HCT116 (cell line): ENCODE measurements around the gene SYCE1L. TPM values are rescaled to one million over a fixed set of nuclear protein-coding genes. Genes with fewer than 3 reads are reported as not detected.
A peak's percentile ranks its signal among the peaks of the same experiment; 100 is the strongest.

Source experiments
- ATAC-seq: fragments of 200-7000 bp; cut with Tn5 transposase; 2 replicates; pipeline ENCODE4 v1.9.1; 2020; ENCODE audit warnings: mild to moderate bottlenecking, moderate library complexity
- Bru-seq: library from RNA; stranded (reverse); fragments of 400-500 nt; gene quantifications from one replicate; lab custom pipeline; 2021; lab: Mats Ljungman, UMichigan
- BruChase-seq, 2 experiments: library from RNA; stranded (reverse); fragments of 400-500 nt; gene quantifications; one replicate each; lab custom pipeline; 2021; lab: Mats Ljungman, UMichigan
- BruUV-seq: library from RNA; stranded (reverse); fragments of 400-500 nt; replicated peaks from 2 replicates; lab custom pipeline; 2021; lab: Mats Ljungman, UMichigan
- CTCF ChIA-PET: fragments of 300-600 bp; sonication (Branson Sonifier 250); formaldehyde crosslinking; loops from one replicate; lab custom pipeline; 2021; ENCODE audit warnings: antibody characterized with exemption; lab: Charles Lee
- POLR2A ChIA-PET: fragments of 300-600, 350-600 bp; sonication (Branson Sonifier 250); formaldehyde crosslinking; loops from one replicate; lab custom pipeline; 2021; ENCODE audit warnings: antibody characterized with exemption; lab: Charles Lee
- RAD21 ChIA-PET, 2 experiments: fragments of 300-600 bp; sonication (Branson Sonifier 250); formaldehyde crosslinking; loops; one replicate each; lab custom pipeline; 2023; ENCODE audit warnings: low total read pairs in 2 of 2; ENCODE audit not compliant: uncharacterized antibody in 2 of 2, unreplicated experiment in 2 of 2, low non-redundant PET in 1 of 2; lab: Charles Lee
- DNase-seq: peaks from one replicate; pipeline ENCODE4 v3.0.0-alpha.2; 2010; ENCODE audit warnings: low read depth, low spot score
- H2AFZ ChIP-seq: fragments of 200-600 bp; shearing (Covaris generic), sonication (generic); 2 replicates; pipeline ENCODE4 v1.6.1; 2017; ENCODE audit warnings: low read depth, mixed run types, mixed read lengths, antibody characterized with exemption, low read length; ENCODE audit not compliant: poor library complexity, severe bottlenecking
- H3K27ac ChIP-seq: 2 replicates; pipeline ENCODE4 v1.5.1; 2012; ENCODE audit warnings: low read depth, low read length
- H3K27me3 ChIP-seq: fragments of 200-600 bp; sonication (generic); 2 replicates; pipeline ENCODE4 v1.6.1; 2016; ENCODE audit warnings: mixed run types, low read length, mixed read lengths; ENCODE audit not compliant: insufficient read depth
- H3K36me3 ChIP-seq, 2 experiments: fragments of 200-500 bp in 1 of 2; fragments of 200-600 bp in 1 of 2; sonication (Bioruptor generic) in 1 of 2; sonication (generic) in 1 of 2; 2 replicates each; pipeline versions ENCODE4 v1.5.1 to v1.6.1; 2014 to 2016; ENCODE audit warnings: low read length in 2 of 2, inconsistent platforms in 1 of 2, mixed read lengths in 1 of 2, mixed run types in 1 of 2; ENCODE audit not compliant: insufficient read depth in 2 of 2, control insufficient read depth in 1 of 2
- H3K4me1 ChIP-seq, 2 experiments: fragments of 200-600 bp in 1 of 2; sonication (generic) in 1 of 2; 2 replicates each; pipeline versions ENCODE4 v1.5.1 to v1.6.1; 2012 to 2017; ENCODE audit warnings: low read length in 2 of 2, inconsistent platforms in 1 of 2, mild to moderate bottlenecking in 1 of 2, mixed read lengths in 1 of 2, mixed run types in 1 of 2, moderate library complexity in 1 of 2; ENCODE audit not compliant: insufficient read depth in 2 of 2, control insufficient read depth in 1 of 2
- H3K4me2 ChIP-seq: fragments of 200-600 bp; sonication (generic); 2 replicates; pipeline ENCODE4 v1.6.1; 2017; ENCODE audit warnings: mixed run types, low read length, mixed read lengths
- H3K4me3 ChIP-seq, 2 experiments: fragments of 200-600 bp in 1 of 2; sonication (generic) in 1 of 2; replicated peaks in 1 of 2; 2 replicates each; pipeline ENCODE4 v1.5.1; 2011 to 2016; ENCODE audit warnings: low read length in 2 of 2, control low read depth in 1 of 2, low read depth in 1 of 2, mild to moderate bottlenecking in 1 of 2, mixed read lengths in 1 of 2, mixed run types in 1 of 2
- H3K79me2 ChIP-seq: fragments of 200-600 bp; sonication (generic); 2 replicates; pipeline ENCODE4 v1.6.1; 2017; ENCODE audit warnings: mild to moderate bottlenecking, mixed run types, low read length, moderate library complexity, mixed read lengths; ENCODE audit not compliant: insufficient read depth
- H3K9ac ChIP-seq: fragments of 200-600 bp; sonication (generic); 2 replicates; pipeline ENCODE4 v1.6.1; 2016; ENCODE audit warnings: low read length, mixed read lengths
- H3K9me2 ChIP-seq: fragments of 200-600 bp; sonication (generic), shearing (Covaris generic); 2 replicates; pipeline ENCODE4 v1.6.1; 2017; ENCODE audit warnings: mixed run types, mild to moderate bottlenecking, moderate library complexity; ENCODE audit not compliant: insufficient read depth
- H3K9me3 ChIP-seq, 2 experiments: fragments of 200-500 bp in 1 of 2; fragments of 200-600 bp in 1 of 2; sonication (Bioruptor generic) in 1 of 2; sonication (generic) in 1 of 2; 2 replicates each; pipeline ENCODE4 v1.6.1; 2014 to 2017; ENCODE audit warnings: low read length in 2 of 2, mixed read lengths in 2 of 2, inconsistent platforms in 1 of 2, low read depth in 1 of 2, mild to moderate bottlenecking in 1 of 2, mixed run types in 1 of 2, moderate library complexity in 1 of 2; ENCODE audit not compliant: control insufficient read depth in 1 of 2, insufficient read depth in 1 of 2
- H4K20me1 ChIP-seq: fragments of 200-600 bp; sonication (generic), shearing (Covaris generic); 2 replicates; pipeline ENCODE4 v1.6.1; 2017; ENCODE audit warnings: mixed run types, mild to moderate bottlenecking, moderate library complexity; ENCODE audit not compliant: insufficient read depth
- ATF3 ChIP-seq: IDR thresholded peaks from 2 replicates; pipeline ENCODE4 v1.6.1; 2012
- ELF1 ChIP-seq: IDR thresholded peaks from 2 replicates; pipeline ENCODE4 v1.6.1; 2012; ENCODE audit warnings: low read depth, borderline replicate concordance
- EZH2phosphoT487 ChIP-seq: fragments of 200-600 bp; IDR thresholded peaks from 2 replicates; pipeline ENCODE4 v1.6.1; 2018; ENCODE audit warnings: antibody characterized with exemption, borderline replicate concordance
- RAD21 ChIP-seq: IDR thresholded peaks from 2 replicates; pipeline ENCODE4 v1.6.1; 2012; ENCODE audit warnings: low read depth, mild to moderate bottlenecking
- SIN3A ChIP-seq: IDR thresholded peaks from 2 replicates; pipeline ENCODE4 v1.6.1; 2012; ENCODE audit warnings: low read depth
- SP1 ChIP-seq: IDR thresholded peaks from 2 replicates; pipeline ENCODE4 v1.6.1; 2012; ENCODE audit warnings: low read depth
- SRF ChIP-seq: IDR thresholded peaks from 2 replicates; pipeline ENCODE4 v1.6.1; 2012; ENCODE audit warnings: low read depth
- TCF7L2 ChIP-seq: IDR thresholded peaks from 2 replicates; pipeline ENCODE4 v1.7.0; 2011; ENCODE audit warnings: borderline replicate concordance, inconsistent platforms; ENCODE audit not compliant: insufficient read depth, insufficient read length; ENCODE audit errors: extremely low read depth
- ZFX ChIP-seq: fragments of 450-650 bp; IDR thresholded peaks from 2 replicates; pipeline ENCODE4 v1.6.1; 2017
- intact Hi-C: fragments of 100-400 bp; cut with micrococcal nuclease; formaldehyde crosslinking; loops from 2 replicates; pipeline ENCODE4 v1.10.0; 2022
- long read RNA-seq: library from polyadenylated mRNA; unstranded; transcript quantifications from one replicate; pipeline ENCODE4 v2.0.0, GENCODE V29; 2021; ENCODE audit not compliant: unreplicated experiment
- polyA plus RNA-seq: library from polyadenylated mRNA; unstranded; fragments of >200 nt; gene quantifications from 2 replicates; pipeline ENCODE4 v1.2.1, GENCODE V29; 2012; ENCODE audit warnings: missing spikeins
- total RNA-seq: library from RNA; stranded (reverse); gene quantifications from one replicate; pipeline ENCODE4 v1.2.1, GENCODE V29; 2021; ENCODE audit not compliant: unreplicated experiment
- TF ChIP-seq, protein P1 (sequence below): IDR thresholded peaks from 2 replicates; pipeline ENCODE4 v1.6.1; 2011; ENCODE audit warnings: mild to moderate bottlenecking, low read length, moderate library complexity; ENCODE audit not compliant: insufficient replicate concordance; ENCODE audit errors: extremely low read depth
- TF ChIP-seq, protein P2 (sequence below): IDR thresholded peaks from 2 replicates; pipeline ENCODE4 v1.6.1; 2012

The SYCE1L gene, protein sequence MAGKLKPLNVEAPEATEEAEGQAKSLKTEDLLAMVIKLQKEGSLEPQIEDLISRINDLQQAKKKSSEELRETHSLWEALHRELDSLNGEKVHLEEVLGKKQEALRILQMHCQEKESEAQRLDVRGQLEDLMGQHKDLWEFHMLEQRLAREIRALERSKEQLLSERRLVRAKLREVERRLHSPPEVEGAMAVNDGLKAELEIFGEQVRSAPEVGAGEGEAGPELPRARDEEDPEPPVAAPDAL
- total RNA-seq (25.7 TPM), Bru-seq, nascent RNA (percentile 46 among the genes with signal in this experiment), BruChase-seq, experiment 1, labeled RNA remaining after a 6-hour chase (percentile 35 among the genes with signal in this experiment), BruChase-seq, experiment 2, labeled RNA remaining after a 2-hour chase (percentile 41 among the genes with signal in this experiment)
- polyA plus RNA-seq = 12.9 and 28.6 TPM in 2 replicates
- long read RNA-seq, transcript SYCE1L-203 (2 exons, 598 nt) = major isoform, 17 of 45 reads
- long read RNA-seq, partial matches to known transcripts = 15 of 45 reads
- long read RNA-seq, other reads (novel, unspliced or antisense) = 13 of 45 reads

- RAD21 ChIA-PET = no interaction called here
Measured at GRCh38 chr16:77199211-77199610, at the start of gene SYCE1L. TSS of gene SYCE1L (plus strand) at chr16:77199408. CDS start at chr16:77199452, 44 bp downstream.

More at GRCh38 chr16:77199211-77199610, at the start of gene SYCE1L:
- Histone ChIP-seq H4K20me1 (no peaks in the 10 kb centered on the region), H3K9me2 (no peaks in the 10 kb centered on the region), H3K4me2 (no peak within 1 kb of the TSS), H3K9me3 (no peaks in the 10 kb centered on the region), H3K79me2 (no peaks in the 10 kb centered on the region), H2AFZ (no peak within 1 kb of the TSS), H3K36me3 (peaks cover 14 to 18% of the 10 kb centered on the region in 2 experiments; a peak in 3 of 4 replicates), H3K27ac (no peak within 1 kb of the TSS), H3K9ac (no peak within 1 kb of the TSS), H3K27me3 (no peaks in the 10 kb centered on the region), H3K4me3 (no peak within 1 kb of the TSS), H3K4me1 (no peaks in the 10 kb centered on the region)
- no TSS peak for BruUV-seq
- no peak for ATAC-seq
- POLR2A ChIA-PET = no interaction called here
- intact Hi-C loops = no loop called here
- CTCF ChIA-PET = no interaction called here
- DNase-seq = no peak
- TF ChIP-seq ELF1 = no peak
- TF ChIP-seq, protein P1, sequence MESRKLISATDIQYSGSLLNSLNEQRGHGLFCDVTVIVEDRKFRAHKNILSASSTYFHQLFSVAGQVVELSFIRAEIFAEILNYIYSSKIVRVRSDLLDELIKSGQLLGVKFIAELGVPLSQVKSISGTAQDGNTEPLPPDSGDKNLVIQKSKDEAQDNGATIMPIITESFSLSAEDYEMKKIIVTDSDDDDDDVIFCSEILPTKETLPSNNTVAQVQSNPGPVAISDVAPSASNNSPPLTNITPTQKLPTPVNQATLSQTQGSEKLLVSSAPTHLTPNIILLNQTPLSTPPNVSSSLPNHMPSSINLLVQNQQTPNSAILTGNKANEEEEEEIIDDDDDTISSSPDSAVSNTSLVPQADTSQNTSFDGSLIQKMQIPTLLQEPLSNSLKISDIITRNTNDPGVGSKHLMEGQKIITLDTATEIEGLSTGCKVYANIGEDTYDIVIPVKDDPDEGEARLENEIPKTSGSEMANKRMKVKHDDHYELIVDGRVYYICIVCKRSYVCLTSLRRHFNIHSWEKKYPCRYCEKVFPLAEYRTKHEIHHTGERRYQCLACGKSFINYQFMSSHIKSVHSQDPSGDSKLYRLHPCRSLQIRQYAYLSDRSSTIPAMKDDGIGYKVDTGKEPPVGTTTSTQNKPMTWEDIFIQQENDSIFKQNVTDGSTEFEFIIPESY = no peak
- TF ChIP-seq, protein P2, sequence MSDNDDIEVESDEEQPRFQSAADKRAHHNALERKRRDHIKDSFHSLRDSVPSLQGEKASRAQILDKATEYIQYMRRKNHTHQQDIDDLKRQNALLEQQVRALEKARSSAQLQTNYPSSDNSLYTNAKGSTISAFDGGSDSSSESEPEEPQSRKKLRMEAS = no peak
- TF ChIP-seq SRF = no peak
- no peak for TF ChIP-seq RAD21
- TF ChIP-seq SIN3A = no peak
- TF ChIP-seq TCF7L2 = no peak
- no peak for TF ChIP-seq ATF3
- no peak for TF ChIP-seq SP1
- TF ChIP-seq ZFX = no peak
- TF ChIP-seq EZH2phosphoT487 = no peak
